ENCODE data around the gene RAD51B.

GRCh38 chr14:68250927-68251768 lies 431.6 kb downstream of the RAD51B start:
- TF ChIP-seq CTCF (IDR thresholded peaks at IDR 0.05) = no peak
- TF ChIP-seq EP300 (IDR thresholded peaks at IDR 0.05) = no peak
- TF ChIP-seq POLR2A (IDR thresholded peaks at IDR 0.05) = no peak
